Ovary (tissue), 9 donors: Measurements from ENCODE around the gene COL4A4. TPM values are rescaled to one million over a fixed set of nuclear protein-coding genes. Genes with fewer than 3 reads are reported as not detected.
"Not testable (repeated sequence)": the region's sequence is repeated elsewhere in the genome, so short reads cannot be mapped to it uniquely, and the experiment has no call there.

ENCODE experiments used
- DNase-seq, 5 donors: peaks; one replicate each; pipeline ENCODE4 v3.0.0-alpha.2; 2019 to 2020
- H3K27ac ChIP-seq, 2 donors: fragments of 200-600 bp; one replicate each; pipeline versions ENCODE4 v1.5.1 to v1.8.0; 2019 to 2022
- H3K27me3 ChIP-seq: fragments of 200-600 bp; one replicate; pipeline ENCODE4 v1.8.0; 2022
- H3K36me3 ChIP-seq: fragments of 200-600 bp; sonication (generic); one replicate; pipeline ENCODE4 v1.5.1; 2019
- H3K4me1 ChIP-seq: one replicate; pipeline ENCODE4 v1.8.1; 2013; ENCODE audit warnings: mild to moderate bottlenecking, moderate library complexity; ENCODE audit not compliant: insufficient read depth
- H3K4me3 ChIP-seq: fragments of 200-600 bp; sonication (generic); one replicate; pipeline ENCODE4 v1.5.1; 2017
- H3K9me3 ChIP-seq, 2 donors: fragments of 200-600 bp in 1 of 2; sonication (generic) in 1 of 2; one replicate each; pipeline versions ENCODE4 v1.5.1 to v1.8.1; 2013 to 2019; ENCODE audit warnings: mild to moderate bottlenecking in 1 of 2, moderate library complexity in 1 of 2
- CTCF ChIP-seq, 3 donors: fragments of 450-650 bp in 2 of 3; fragments of 200-600 bp in 1 of 3; IDR thresholded peaks; one replicate each; pipeline versions ENCODE4 v1.5.1 to v1.8.0; 2016 to 2022; ENCODE audit warnings: antibody characterized with exemption in 3 of 3, mild to moderate bottlenecking in 1 of 3
- EP300 ChIP-seq: sonication (generic); formaldehyde crosslinking; IDR thresholded peaks from one replicate; pipeline ENCODE4 v1.6.1; 2017; ENCODE audit warnings: antibody characterized with exemption
- POLR2A ChIP-seq: fragments of 450-650 bp; IDR thresholded peaks from one replicate; pipeline ENCODE4 v1.6.1; 2017; ENCODE audit warnings: antibody characterized with exemption, mild to moderate bottlenecking, moderate library complexity
- WGBS, 3 donors: extraction: QIAGEN DNeasy Blood & Tissue Kit in 1 of 3; methylation state at CpG; one replicate each; pipeline versions ENCODE4 v1.1.5 to v1.1.7; 2013 to 2017; 5-methylcytosine and 5-hydroxymethylcytosine counted together
- intact Hi-C, 4 donors: fragments of 100-400 bp; cut with DNase I; formaldehyde crosslinking; loops; one replicate each; pipeline versions ENCODE4 v1.11.0 to v1.15.1; 2022 to 2023
- polyA plus RNA-seq, 2 donors: library from polyadenylated mRNA; stranded (reverse); fragments of 200-250 nt in 1 of 2; fragments of 350-450 nt in 1 of 2; fragmentation: Illumina TruSeq in 1 of 2; extraction: RNeasy Lipid Tissue Mini Kit (QIAGEN cat#74804) in 1 of 2; gene quantifications; one replicate each; pipeline ENCODE4 v1.2.3, GENCODE V29; 2013 to 2014
- total RNA-seq, 7 donors: library from RNA; depleted of rRNA in 2 of 7; stranded (reverse); fragments of >200 nt in 2 of 7; fragmentation: NEBNext Ultra II Directional in 3 of 7; extraction: Animal tissue kit (Norgen Biotek cat#: 25700) in 3 of 7; gene quantifications; one replicate each; pipeline versions ENCODE4 v1.1.0 to v1.2.4, GENCODE V29; 2016 to 2023
- donor health status: DM: no; HTN: no; CAD: no; lungs with moderate emphysema.
- donor health status: DM: no; HTN: no; CAD: no.
- donor health status: Bipolar disorder and iron deficiency.
- donor health status: DM: yes; HTN: yes; CAD: no.
- donor health status: DM: no; HTN: no; CAD: no.
- donor health status: DM: yes; HTN: yes; CAD: no.

The COL4A4 gene
- total and polyA plus RNA-seq, 9 donors = 0.30 to 8.3 (median 2.0) TPM

- 48 to 70% (median 59%) methylated on average over 1 of the region's 1 CpG for WGBS, 3 donors
- intact Hi-C loops = no loop called here
- no peaks in the 10 kb centered on the region for H3K9me3 ChIP-seq
- H3K27me3 ChIP-seq = no peaks in the 10 kb centered on the region
- no peaks in the 10 kb centered on the region for H3K36me3 ChIP-seq
- no peak overlapping the region for H3K27ac ChIP-seq
- DNase-seq = no peak
- no peaks in the 10 kb centered on the region for H3K4me1 ChIP-seq
- no peak overlapping the region for H3K4me3 ChIP-seq
- TF ChIP-seq EP300 (no peak), POLR2A (no peak), CTCF (IDR thresholded peaks at IDR 0.05) (no peak)
Observed at GRCh38 chr2:227082286-227082685, 81.7 kb downstream of the COL4A4 start.

GRCh38 chr2:227079726-227080125 lies 84.3 kb downstream of the COL4A4 start:
- DNase-seq = no peak
- no peaks in the 10 kb centered on the region for H3K36me3 ChIP-seq

GRCh38 chr2:227065065-227065464 lies 98.9 kb downstream of the COL4A4 start:
- H3K27me3 ChIP-seq, intact Hi-C loops, H3K4me1 ChIP-seq, DNase-seq, H3K27ac ChIP-seq, H3K9me3 ChIP-seq, H3K4me3 ChIP-seq, H3K36me3 ChIP-seq: not testable (repeated sequence)
- WGBS, 3 donors = 73 to 91% (median 77%) methylated on average over 10 to 14 of the region's 14 CpGs

More at GRCh38 chr2:227079726-227080125, 84.3 kb downstream of the COL4A4 start:
- intact Hi-C loops = no loop called here
- no peak overlapping the region for H3K27ac ChIP-seq
- H3K9me3 ChIP-seq = no peaks in the 10 kb centered on the region
- WGBS, 3 donors = 62 to 69% (median 63%) methylated on average over 6 of the region's 6 CpGs
- H3K4me3 ChIP-seq = no peak overlapping the region
- H3K27me3 ChIP-seq = no peaks in the 10 kb centered on the region
- no peaks in the 10 kb centered on the region for H3K4me1 ChIP-seq
- no peak for TF ChIP-seq POLR2A
- no peak for TF ChIP-seq EP300
- no peak for TF ChIP-seq CTCF (IDR thresholded peaks at IDR 0.05)

GRCh38 chr2:227058888-227059399 lies 105.1 kb downstream of the COL4A4 start:
- Histone ChIP-seq H3K27ac (no peak overlapping the region), H3K9me3 (no peaks in the 10 kb centered on the region), H3K36me3 (no peaks in the 10 kb centered on the region), H3K4me1 (no peaks in the 10 kb centered on the region), H3K27me3 (no peaks in the 10 kb centered on the region), H3K4me3 (no peak overlapping the region)
- 80 to 83% (median 82%) methylated on average over 5 of the region's 5 CpGs for WGBS, 3 donors
- intact Hi-C loops = no loop called here
- no peak for DNase-seq
- TF ChIP-seq EP300 (no peak), POLR2A (no peak), CTCF (IDR thresholded peaks at IDR 0.05) (no peak)

- H3K27me3 ChIP-seq = no peaks in the 10 kb centered on the region
- no peak overlapping the region for H3K27ac ChIP-seq
- 72 to 76% (median 74%) methylated on average over 3 of the region's 3 CpGs for WGBS, 3 donors
- H3K9me3 ChIP-seq = no peaks in the 10 kb centered on the region
- no peak overlapping the region for H3K4me3 ChIP-seq
- no peaks in the 10 kb centered on the region for H3K4me1 ChIP-seq
- TF ChIP-seq CTCF (IDR thresholded peaks at IDR 0.05) (no peak), EP300 (no peak), POLR2A (no peak)
- DNase-seq = no peak
- intact Hi-C loops = no loop called here
- no peaks in the 10 kb centered on the region for H3K36me3 ChIP-seq
Observed at GRCh38 chr2:227057743-227058447, 106.1 kb downstream of the COL4A4 start.
